Activated CD4-positive, alpha-beta T cell treated with anti-CD3 and anti-CD28 coated beads, Interleukin-2, amount 10 ng/mL, durations not matched to agents 7 days and 5 days (primary cell): ENCODE data around the gene ACSM2B. TPM values are rescaled to one million over a fixed set of nuclear protein-coding genes. Genes with fewer than 3 reads are reported as not detected.
"Not testable (repeated sequence)": the region's sequence is repeated elsewhere in the genome, so short reads cannot be mapped to it uniquely, and the experiment has no call there.

Source experiments
- CTCF ChIA-PET: fragments of 350-600 bp; sonication (Branson Sonifier 250); formaldehyde crosslinking; loops from one replicate; lab custom pipeline; 2021; ENCODE audit warnings: antibody characterized with exemption; lab: Charles Lee
- POLR2A ChIA-PET: fragments of 350-600 bp; sonication (Branson Sonifier 250); formaldehyde crosslinking; loops from one replicate; lab custom pipeline; 2021; ENCODE audit warnings: antibody characterized with exemption; lab: Charles Lee
- DNase-seq: peaks from one replicate; pipeline ENCODE4 v3.0.0-alpha.2; 2020
- H3K27ac Mint-ChIP-seq: one replicate; pipeline ENCODE4 v1.8.0; 2021; ENCODE audit warnings: mild to moderate bottlenecking, moderate library complexity, mixed read lengths
- H3K27me3 Mint-ChIP-seq: one replicate; pipeline ENCODE4 v1.8.0; 2021; ENCODE audit warnings: mixed read lengths
- H3K36me3 Mint-ChIP-seq: one replicate; pipeline ENCODE4 v1.8.0; 2021; ENCODE audit warnings: low read depth, mixed read lengths
- H3K4me1 Mint-ChIP-seq: one replicate; pipeline ENCODE4 v1.8.0; 2021; ENCODE audit warnings: mixed read lengths
- H3K4me3 Mint-ChIP-seq: one replicate; pipeline ENCODE4 v1.8.0; 2021; ENCODE audit warnings: mild to moderate bottlenecking, moderate library complexity, mixed read lengths
- H3K9me3 Mint-ChIP-seq: one replicate; pipeline ENCODE4 v1.8.0; 2021; ENCODE audit warnings: mixed read lengths
- total RNA-seq, 2 experiments: library from RNA; stranded (reverse); gene quantifications; one replicate each; pipeline ENCODE4 v1.2.3, GENCODE V29; 2021

ACSM2B gene
- total RNA-seq, 2 experiments from 2014 or later = not detected

DNA sequence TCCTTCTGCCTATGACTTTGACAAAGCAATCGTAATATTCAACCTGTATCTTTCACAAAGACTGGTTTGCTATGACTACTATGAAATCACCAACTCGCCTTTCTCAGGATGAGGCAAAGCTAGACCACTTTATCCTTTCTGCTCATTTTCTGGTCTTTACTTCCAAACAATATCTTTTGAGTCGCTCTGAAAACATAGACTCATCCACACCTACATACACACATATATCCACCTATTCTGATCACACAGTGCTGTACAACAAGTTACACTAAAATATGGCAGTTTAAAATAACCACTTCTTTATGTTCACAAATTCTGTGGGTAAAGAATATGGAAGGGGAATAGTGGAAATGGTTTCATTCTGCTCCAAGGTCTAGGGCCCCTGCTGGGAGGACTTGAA is 85.2 kb downstream of the ACSM2B start:
- H3K9me3 Mint-ChIP-seq, H3K4me1 Mint-ChIP-seq, H3K27ac Mint-ChIP-seq, H3K36me3 Mint-ChIP-seq, DNase-seq, CTCF ChIA-PET, H3K4me3 Mint-ChIP-seq, H3K27me3 Mint-ChIP-seq, POLR2A ChIA-PET: not testable (repeated sequence)

Other genes with a start within 250 kb of the ACSM2B start
- not detected for gene GP2, start 248.9 kb downstream of the ACSM2B start, total RNA-seq
- not detected for gene UMOD, start 223.7 kb downstream of the ACSM2B start, total RNA-seq
- not detected for gene PDILT, start 171.6 kb downstream of the ACSM2B start, total RNA-seq
- gene ACSM5, start 166.8 kb downstream of the ACSM2B start, total RNA-seq = not detected
- gene ACSM2A, start 124.8 kb downstream of the ACSM2B start, total RNA-seq = not detected
- under 1 TPM; 0.20 to 0.23 TPM for gene ACSM1, start 121.3 kb upstream of the ACSM2B start, total RNA-seq
- 10 to 100 TPM; 42.9 to 43.1 TPM for gene THUMPD1, start 165.5 kb upstream of the ACSM2B start, total RNA-seq
- gene ACSM3, start 187.6 kb upstream of the ACSM2B start, total RNA-seq = 1 to 10 TPM; 4.1 to 4.8 TPM
- 10 to 100 TPM; 12.5 to 17.3 TPM for gene ERI2, start 230.1 kb upstream of the ACSM2B start, total RNA-seq
- 10 to 100 TPM in 1 of 2 experiments, 1 to 10 TPM in 1; 9.8 to 11.0 TPM for gene REXO5, start 230.2 kb upstream of the ACSM2B start, total RNA-seq